Ovary (tissue), 9 donors: ENCODE measurements around the gene RTP3. TPM values are rescaled to one million over a fixed set of nuclear protein-coding genes. Genes with fewer than 3 reads are reported as not detected.

Experiments used
- DNase-seq, 5 donors: peaks; one replicate each; pipeline ENCODE4 v3.0.0-alpha.2; 2019 to 2020
- H3K27ac ChIP-seq, 2 donors: fragments of 200-600 bp; one replicate each; pipeline versions ENCODE4 v1.5.1 to v1.8.0; 2019 to 2022
- H3K27me3 ChIP-seq: fragments of 200-600 bp; one replicate; pipeline ENCODE4 v1.8.0; 2022
- H3K36me3 ChIP-seq: fragments of 200-600 bp; sonication (generic); one replicate; pipeline ENCODE4 v1.5.1; 2019
- H3K4me1 ChIP-seq: one replicate; pipeline ENCODE4 v1.8.1; 2013; ENCODE audit warnings: mild to moderate bottlenecking, moderate library complexity; ENCODE audit not compliant: insufficient read depth
- H3K4me3 ChIP-seq: fragments of 200-600 bp; sonication (generic); one replicate; pipeline ENCODE4 v1.5.1; 2017
- H3K9me3 ChIP-seq, 2 donors: fragments of 200-600 bp in 1 of 2; sonication (generic) in 1 of 2; one replicate each; pipeline versions ENCODE4 v1.5.1 to v1.8.1; 2013 to 2019; ENCODE audit warnings: mild to moderate bottlenecking in 1 of 2, moderate library complexity in 1 of 2
- EP300 ChIP-seq: sonication (generic); formaldehyde crosslinking; IDR thresholded peaks from one replicate; pipeline ENCODE4 v1.6.1; 2017; ENCODE audit warnings: antibody characterized with exemption
- POLR2A ChIP-seq: fragments of 450-650 bp; IDR thresholded peaks from one replicate; pipeline ENCODE4 v1.6.1; 2017; ENCODE audit warnings: antibody characterized with exemption, mild to moderate bottlenecking, moderate library complexity
- WGBS, 3 donors: extraction: QIAGEN DNeasy Blood & Tissue Kit in 1 of 3; methylation state at CpG; one replicate each; pipeline versions ENCODE4 v1.1.5 to v1.1.7; 2013 to 2017; 5-methylcytosine and 5-hydroxymethylcytosine counted together
- intact Hi-C, 4 donors: fragments of 100-400 bp; cut with DNase I; formaldehyde crosslinking; loops; one replicate each; pipeline versions ENCODE4 v1.11.0 to v1.15.1; 2022 to 2023
- polyA plus RNA-seq, 2 donors: library from polyadenylated mRNA; stranded (reverse); fragments of 200-250 nt in 1 of 2; fragments of 350-450 nt in 1 of 2; fragmentation: Illumina TruSeq in 1 of 2; extraction: RNeasy Lipid Tissue Mini Kit (QIAGEN cat#74804) in 1 of 2; gene quantifications; one replicate each; pipeline ENCODE4 v1.2.3, GENCODE V29; 2013 to 2014
- total RNA-seq, 7 donors: library from RNA; depleted of rRNA in 2 of 7; stranded (reverse); fragments of >200 nt in 2 of 7; fragmentation: NEBNext Ultra II Directional in 3 of 7; extraction: Animal tissue kit (Norgen Biotek cat#: 25700) in 3 of 7; gene quantifications; one replicate each; pipeline versions ENCODE4 v1.1.0 to v1.2.4, GENCODE V29; 2016 to 2023
- TF ChIP-seq, protein P1 (sequence below), 3 donors: fragments of 450-650 bp in 2 of 3; fragments of 200-600 bp in 1 of 3; IDR thresholded peaks; one replicate each; pipeline versions ENCODE4 v1.5.1 to v1.8.0; 2016 to 2022; ENCODE audit warnings: antibody characterized with exemption in 3 of 3, mild to moderate bottlenecking in 1 of 3
- donor health status: DM: no; HTN: no; CAD: no; lungs with moderate emphysema.
- donor health status: DM: no; HTN: no; CAD: no.
- donor health status: Bipolar disorder and iron deficiency.
- donor health status: DM: yes; HTN: yes; CAD: no.
- donor health status: DM: no; HTN: no; CAD: no.
- donor health status: DM: yes; HTN: yes; CAD: no.

RTP3 gene
- total and polyA plus RNA-seq, 9 donors: not detected

DNA sequence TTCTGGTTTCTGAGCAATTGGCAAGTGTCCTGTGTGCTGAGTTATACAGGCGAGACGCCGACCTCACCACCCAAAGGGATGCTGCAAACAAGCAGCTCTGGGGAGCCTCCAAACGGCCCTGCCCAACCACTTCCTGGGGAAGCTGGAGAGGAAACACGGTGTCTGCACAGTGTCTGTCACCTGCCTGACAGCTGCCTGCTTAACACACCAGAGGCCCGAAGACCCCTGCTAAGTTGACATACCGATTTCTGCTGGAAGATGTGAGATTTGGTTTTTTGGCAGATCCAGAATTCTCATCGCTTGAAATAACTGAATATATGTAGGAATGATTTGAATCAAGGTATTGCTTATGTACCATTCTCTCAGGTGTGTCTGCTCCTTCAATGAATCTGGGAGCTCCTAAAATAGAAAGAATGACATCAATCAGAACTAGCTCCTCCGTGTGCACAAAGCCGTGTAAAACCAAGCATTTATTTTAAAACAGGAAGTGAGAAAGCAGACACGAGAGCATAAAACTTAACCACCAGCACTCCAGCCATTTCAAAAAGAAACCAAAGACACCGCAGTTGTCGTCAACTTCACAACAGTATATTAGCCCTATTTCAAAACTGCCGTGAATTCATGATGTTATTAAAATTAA is 41.1 kb downstream of the RTP3 start:
- Histone ChIP-seq H3K27me3 (no peaks in the 10 kb centered on the region), H3K9me3 (no peaks in the 10 kb centered on the region), H3K4me3 (no peak overlapping the region), H3K27ac (no peak overlapping the region), H3K36me3 (no peaks in the 10 kb centered on the region), H3K4me1 (no peaks in the 10 kb centered on the region)
- 53 to 55% (median 53%) methylated on average over 14 of the region's 14 CpGs for WGBS, 3 donors
- TF ChIP-seq EP300 (no peak), POLR2A (no peak)
- TF ChIP-seq, protein P1, sequence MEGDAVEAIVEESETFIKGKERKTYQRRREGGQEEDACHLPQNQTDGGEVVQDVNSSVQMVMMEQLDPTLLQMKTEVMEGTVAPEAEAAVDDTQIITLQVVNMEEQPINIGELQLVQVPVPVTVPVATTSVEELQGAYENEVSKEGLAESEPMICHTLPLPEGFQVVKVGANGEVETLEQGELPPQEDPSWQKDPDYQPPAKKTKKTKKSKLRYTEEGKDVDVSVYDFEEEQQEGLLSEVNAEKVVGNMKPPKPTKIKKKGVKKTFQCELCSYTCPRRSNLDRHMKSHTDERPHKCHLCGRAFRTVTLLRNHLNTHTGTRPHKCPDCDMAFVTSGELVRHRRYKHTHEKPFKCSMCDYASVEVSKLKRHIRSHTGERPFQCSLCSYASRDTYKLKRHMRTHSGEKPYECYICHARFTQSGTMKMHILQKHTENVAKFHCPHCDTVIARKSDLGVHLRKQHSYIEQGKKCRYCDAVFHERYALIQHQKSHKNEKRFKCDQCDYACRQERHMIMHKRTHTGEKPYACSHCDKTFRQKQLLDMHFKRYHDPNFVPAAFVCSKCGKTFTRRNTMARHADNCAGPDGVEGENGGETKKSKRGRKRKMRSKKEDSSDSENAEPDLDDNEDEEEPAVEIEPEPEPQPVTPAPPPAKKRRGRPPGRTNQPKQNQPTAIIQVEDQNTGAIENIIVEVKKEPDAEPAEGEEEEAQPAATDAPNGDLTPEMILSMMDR (IDR thresholded peaks at IDR 0.05): no peak
- intact Hi-C loops: no loop called here
- no peak for DNase-seq

DNA sequence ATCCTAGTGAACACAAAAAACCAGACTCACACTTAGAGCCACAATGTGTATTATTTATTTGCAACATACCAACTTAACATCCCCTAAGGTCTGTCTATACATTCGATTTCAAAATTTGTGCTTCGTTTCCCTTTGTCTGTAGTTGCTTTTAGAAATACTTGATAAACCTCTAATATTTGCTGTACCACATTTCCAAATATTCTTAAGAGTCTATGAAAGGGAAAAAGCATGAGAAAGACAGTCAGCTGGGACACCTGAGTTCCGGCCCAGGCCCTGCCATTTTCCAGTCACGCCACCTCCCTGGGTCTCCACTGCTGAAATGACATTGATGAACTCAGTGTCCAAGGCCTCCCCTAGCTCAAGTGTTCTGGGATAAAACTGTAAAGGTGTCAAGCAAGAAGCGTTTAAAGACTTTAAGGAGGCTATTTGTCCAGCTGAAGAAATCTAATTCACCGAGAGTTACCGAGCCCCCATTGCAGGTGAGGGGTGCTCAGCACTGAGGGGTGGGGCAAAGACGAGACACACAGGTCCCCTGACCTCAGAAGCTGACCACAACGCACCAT is 41.7 kb downstream of the RTP3 start:
- Histone ChIP-seq H3K27me3 (no peaks in the 10 kb centered on the region), H3K4me1 (no peaks in the 10 kb centered on the region), H3K27ac (no peak overlapping the region), H3K9me3 (no peaks in the 10 kb centered on the region), H3K36me3 (no peaks in the 10 kb centered on the region), H3K4me3 (no peak overlapping the region)
- intact Hi-C loops: no loop called here
- no peak for DNase-seq
- 91 to 95% (median 94%) methylated on average over 9 of the region's 9 CpGs for WGBS, 3 donors
- TF ChIP-seq POLR2A (no peak), EP300 (no peak)
- TF ChIP-seq, protein P1 (IDR thresholded peaks at IDR 0.05): no peak

DNA sequence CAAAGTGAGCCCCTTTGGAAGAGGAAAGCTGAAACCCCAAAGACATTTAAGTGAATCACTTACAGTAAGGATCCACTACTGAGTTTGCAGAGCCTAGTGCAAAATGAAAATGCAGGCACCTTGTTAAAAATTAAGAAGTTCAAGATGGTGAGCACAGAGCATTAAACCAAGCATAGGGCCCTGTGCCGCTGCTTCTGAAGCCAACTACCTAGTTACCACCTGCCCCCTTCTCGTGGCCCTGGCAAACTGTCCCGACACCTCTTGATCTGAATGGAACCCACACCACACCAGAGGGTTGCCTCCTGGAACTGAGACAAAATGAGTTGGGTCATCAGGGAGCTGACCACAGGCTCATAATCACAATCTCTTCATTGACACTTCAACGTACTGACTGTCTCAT is 42.8 kb downstream of the RTP3 start:
- no peak for DNase-seq
- no peaks in the 10 kb centered on the region for H3K36me3 ChIP-seq
- H3K27me3 ChIP-seq: no peaks in the 10 kb centered on the region
- WGBS, 3 donors: 88 to 93% (median 93%) methylated on average over 4 of the region's 4 CpGs
- H3K4me3 ChIP-seq: no peak overlapping the region
- TF ChIP-seq, protein P1 (IDR thresholded peaks at IDR 0.05): no peak
- no peak for TF ChIP-seq EP300
- no peak for TF ChIP-seq POLR2A
- H3K4me1 ChIP-seq: no peaks in the 10 kb centered on the region
- no peak overlapping the region for H3K27ac ChIP-seq
- H3K9me3 ChIP-seq: no peaks in the 10 kb centered on the region
- intact Hi-C loops: no loop called here

DNA sequence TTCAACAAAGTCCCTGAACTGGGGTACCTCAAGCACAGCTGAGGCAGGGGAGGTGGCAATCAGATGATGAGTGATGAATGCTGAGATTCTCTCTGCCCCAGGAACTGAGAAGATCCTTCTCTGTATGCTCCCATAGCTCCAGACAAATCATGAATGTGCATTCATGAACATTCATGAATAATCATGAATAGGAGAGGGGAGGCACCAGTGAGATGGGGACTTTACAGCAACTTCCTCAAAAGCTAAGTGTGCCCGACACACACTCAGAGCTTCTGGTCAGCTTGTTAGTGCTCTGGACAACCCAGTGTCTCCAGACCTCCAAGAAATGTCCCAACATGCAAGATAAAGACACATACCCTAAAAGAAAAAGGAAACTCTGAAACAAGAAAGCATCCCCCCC is 44.1 kb downstream of the RTP3 start:
- Histone ChIP-seq H3K36me3 (no peaks in the 10 kb centered on the region), H3K27me3 (no peaks in the 10 kb centered on the region), H3K4me1 (no peaks in the 10 kb centered on the region), H3K9me3 (no peaks in the 10 kb centered on the region), H3K4me3 (no peak overlapping the region), H3K27ac (no peak overlapping the region)
- WGBS, 3 donors: 89 to 92% (median 92%) methylated on average over 1 of the region's 1 CpG
- DNase-seq: no peak
- TF ChIP-seq, protein P1 (IDR thresholded peaks at IDR 0.05): no peak
- TF ChIP-seq POLR2A: no peak
- no peak for TF ChIP-seq EP300
- intact Hi-C loops: no loop called here
